Vagina (tissue), 2 donors: ENCODE data around the gene SUMO3. TPM values are rescaled to one million over a fixed set of nuclear protein-coding genes. Genes with fewer than 3 reads are reported as not detected.

ENCODE experiments used
- DNase-seq, 2 donors: peaks; one replicate each; pipeline ENCODE4 v3.0.0-alpha.2; 2017; ENCODE audit errors: extremely low spot score in 2 of 2
- H3K27ac ChIP-seq: fragments of 200-600 bp; sonication (generic); one replicate; pipeline ENCODE4 v1.5.1; 2019
- H3K27me3 ChIP-seq: fragments of 200-600 bp; sonication (generic); one replicate; pipeline ENCODE4 v1.5.1; 2019
- H3K36me3 ChIP-seq, 2 donors: fragments of 200-600 bp; sonication (generic); one replicate each; pipeline ENCODE4 v1.5.1; 2017 to 2019
- H3K4me1 ChIP-seq: fragments of 200-600 bp; sonication (generic); one replicate; pipeline ENCODE4 v1.5.1; 2019
- H3K4me3 ChIP-seq, 2 donors: fragments of 200-600 bp; sonication (generic); 1 replicate in 1 of 2; 2 replicates in 1 of 2; pipeline ENCODE4 v1.5.1; 2016 to 2019
- H3K9me3 ChIP-seq: fragments of 200-600 bp; sonication (generic); one replicate; pipeline ENCODE4 v1.5.1; 2019
- CTCF ChIP-seq, 3 experiments: fragments of 450-650 bp in 2 of 3; fragments of 200-600 bp in 1 of 3; sonication (generic) in 1 of 3; IDR thresholded peaks; one replicate each; pipeline ENCODE4 v1.5.1; 2017 to 2019; ENCODE audit warnings: antibody characterized with exemption in 3 of 3, mild to moderate bottlenecking in 2 of 3, moderate library complexity in 2 of 3
- POLR2A ChIP-seq, 2 donors: fragments of 450-650 bp; IDR thresholded peaks; one replicate each; pipeline ENCODE4 v1.6.1; 2017; ENCODE audit warnings: antibody characterized with exemption in 2 of 2, mild to moderate bottlenecking in 2 of 2, moderate library complexity in 2 of 2
- POLR2AphosphoS5 ChIP-seq, 2 donors: sonication (generic); formaldehyde crosslinking; IDR thresholded peaks; one replicate each; pipeline ENCODE4 v1.9.0; 2017; ENCODE audit warnings: antibody characterized with exemption in 2 of 2, mild to moderate bottlenecking in 2 of 2, low read depth in 1 of 2; ENCODE audit not compliant: insufficient read depth in 1 of 2
- intact Hi-C: fragments of 100-400 bp; cut with DNase I; formaldehyde crosslinking; loops from one replicate; pipeline ENCODE4 v1.15.1; 2023
- total RNA-seq: library from RNA; depleted of rRNA; stranded (reverse); fragments of >200 nt; gene quantifications from one replicate; pipeline ENCODE4 v1.2.3, GENCODE V29; 2016

SUMO3 gene
- total RNA-seq, result 70.0 TPM

DNA sequence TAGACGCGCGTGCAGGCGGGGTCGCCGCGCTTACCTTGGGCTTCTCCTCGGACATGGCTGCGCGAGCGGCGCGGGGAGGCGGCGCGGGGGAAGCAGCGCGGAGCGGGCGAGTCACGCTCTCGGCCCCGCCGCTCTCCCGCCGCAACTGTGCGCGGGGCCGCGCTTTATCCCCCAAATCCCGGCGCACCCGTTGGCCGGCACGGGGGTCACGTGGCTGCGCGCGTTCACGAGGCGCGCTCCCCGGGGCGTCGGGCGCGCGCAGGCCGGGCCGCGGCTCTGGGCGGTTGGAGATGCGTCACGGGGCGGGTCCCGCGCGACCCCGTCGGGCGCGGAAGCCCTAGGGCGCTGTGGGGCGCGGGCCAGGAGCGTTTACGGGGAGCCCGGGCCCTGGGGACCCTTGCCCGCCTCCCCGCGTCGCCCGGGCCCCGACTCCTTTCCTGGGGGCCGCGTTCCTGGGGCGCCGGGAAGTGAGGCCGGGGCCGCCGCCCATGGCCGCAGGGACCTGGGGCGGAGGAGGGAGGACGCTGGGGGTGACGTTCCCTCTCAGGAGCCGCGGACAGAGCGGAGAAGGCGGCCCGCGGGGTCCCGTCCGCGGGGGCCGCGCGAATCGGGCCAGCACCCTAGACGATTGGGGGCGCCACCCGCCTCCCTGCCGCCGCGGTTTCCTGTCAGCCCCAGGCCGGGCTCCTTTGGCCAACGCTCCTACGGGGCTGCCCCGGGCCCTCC, at the start of gene SUMO3:
SUMO3 (minus strand) TSS at position 149 of the 726 bp plus-strand sequence; CDS start at position 55, 94 bp downstream.
- H3K4me1 ChIP-seq, result peaks cover 37% of the 10 kb centered on the region
- no peak for DNase-seq
- peak within 1 kb of the TSS; percentile 94 for H3K27ac ChIP-seq
- H3K36me3 ChIP-seq, result peaks cover 0 to 9% of the 10 kb centered on the region in 2 donors
- H3K27me3 ChIP-seq, result no peaks in the 10 kb centered on the region
- intact Hi-C loops, result loop anchor here (5.0 kb wide), 1 partner anchor 54 kb away; the partner anchor contains the start of gene PTTG1IP
- H3K9me3 ChIP-seq, result peaks cover under 1% of the 10 kb centered on the region
- H3K4me3 ChIP-seq, result peak within 1 kb of the TSS; percentile 85 to 94
- TF ChIP-seq POLR2A (IDR thresholded peaks at IDR 0.05) (peak in 1 of 2 donors; percentile 90), CTCF (IDR thresholded peaks at IDR 0.05) (no peak), POLR2AphosphoS5 (IDR thresholded peaks at IDR 0.05; ENCODE audit: insufficient read depth in 1 of 2, low read depth in 1 of 2) (peak in 1 of 2 donors; percentile 29)

GRCh38 chr21:44867464-44867863, 49.6 kb upstream of the SUMO3 start:
- Histone ChIP-seq H3K36me3 (peaks cover 0 to 28% of the 10 kb centered on the region in 2 donors), H3K27me3 (no peaks in the 10 kb centered on the region), H3K4me3 (no peak overlapping the region), H3K27ac (no peak overlapping the region), H3K4me1 (peaks cover 70% of the 10 kb centered on the region), H3K9me3 (no peaks in the 10 kb centered on the region)
- intact Hi-C loops, result no loop called here
- DNase-seq, result no peak
- TF ChIP-seq CTCF (IDR thresholded peaks at IDR 0.05) (no peak), POLR2A (IDR thresholded peaks at IDR 0.05) (no peak), POLR2AphosphoS5 (IDR thresholded peaks at IDR 0.05; ENCODE audit: insufficient read depth in 1 of 2, low read depth in 1 of 2) (no peak)

GRCh38 chr21:44866780-44867179, 48.9 kb upstream of the SUMO3 start:
- Histone ChIP-seq H3K36me3 (peaks cover 0 to 31% of the 10 kb centered on the region in 2 donors), H3K4me1 (peaks cover 64% of the 10 kb centered on the region), H3K27me3 (no peaks in the 10 kb centered on the region), H3K4me3 (no peak overlapping the region), H3K9me3 (no peaks in the 10 kb centered on the region), H3K27ac (no peak overlapping the region)
- intact Hi-C loops, result no loop called here
- DNase-seq, result no peak
- TF ChIP-seq CTCF (IDR thresholded peaks at IDR 0.05) (no peak), POLR2A (IDR thresholded peaks at IDR 0.05) (no peak), POLR2AphosphoS5 (IDR thresholded peaks at IDR 0.05; ENCODE audit: insufficient read depth in 1 of 2, low read depth in 1 of 2) (no peak)

DNA sequence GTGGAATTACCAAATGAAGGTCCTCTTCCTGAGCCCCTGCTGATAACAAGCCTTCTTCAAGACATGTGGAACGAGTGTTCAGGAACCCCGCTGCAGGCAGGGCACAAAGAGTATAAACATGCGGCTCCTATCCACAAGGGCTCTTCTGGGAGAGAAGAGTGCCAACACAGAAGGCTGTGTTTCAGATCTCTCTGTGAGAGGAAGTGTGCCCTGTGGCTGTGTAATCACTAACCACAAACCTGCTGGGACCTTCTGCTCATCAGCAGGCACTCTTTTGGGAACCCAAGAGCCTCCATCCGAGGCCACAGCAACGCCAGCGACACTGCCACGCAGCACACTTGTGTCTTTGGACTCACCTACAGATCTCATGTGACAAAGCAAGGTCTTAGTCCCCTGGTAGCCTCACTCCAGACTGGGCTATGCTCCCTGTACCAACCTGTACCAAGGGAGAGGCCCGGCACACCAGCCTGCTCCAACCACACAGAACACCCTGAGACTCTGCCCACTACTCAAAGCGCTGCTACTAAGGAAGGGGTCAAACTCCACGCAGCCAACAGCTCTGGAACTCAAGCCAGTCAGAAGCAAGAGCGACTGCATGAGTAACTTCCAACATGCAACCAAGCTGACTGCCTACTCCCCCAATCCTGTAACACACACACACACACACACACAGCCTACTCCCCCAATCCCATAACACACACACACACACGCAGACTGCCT, 47.9 kb upstream of the SUMO3 start:
- no peak overlapping the region for H3K27ac ChIP-seq
- no peaks in the 10 kb centered on the region for H3K27me3 ChIP-seq
- no peak for DNase-seq
- no peak overlapping the region for H3K4me3 ChIP-seq
- H3K4me1 ChIP-seq, result peaks cover 58% of the 10 kb centered on the region
- intact Hi-C loops, result no loop called here
- peaks cover 0 to 41% of the 10 kb centered on the region in 2 donors for H3K36me3 ChIP-seq
- no peaks in the 10 kb centered on the region for H3K9me3 ChIP-seq
- TF ChIP-seq POLR2AphosphoS5 (IDR thresholded peaks at IDR 0.05; ENCODE audit: insufficient read depth in 1 of 2, low read depth in 1 of 2) (no peak), POLR2A (IDR thresholded peaks at IDR 0.05) (no peak), CTCF (IDR thresholded peaks at IDR 0.05) (no peak)
